Stimulated activated CD8-positive, alpha-beta memory T cell treated with anti-CD3 and anti-CD28 coated beads, Interleukin-4, amount 100 ng/mL, for 4 hours (primary cell): ENCODE data around the gene NTHL1.

Experiments
- DNase-seq, 2 donors: peaks; one replicate each; pipeline ENCODE4 v3.0.0-alpha.2; 2020; ENCODE audit warnings: low read depth in 2 of 2, low spot score in 1 of 2

NTHL1 gene

GRCh38 chr16:2084895-2085625 lies 37.4 kb upstream of the NTHL1 start:
- no peak for DNase-seq

- no peak for DNase-seq
Observed at GRCh38 chr16:2083876-2084780, 36.5 kb upstream of the NTHL1 start.

- DNase-seq, result no peak
Observed at GRCh38 chr16:2083409-2083808, 35.8 kb upstream of the NTHL1 start.

GRCh38 chr16:2082983-2083364 lies 35.3 kb upstream of the NTHL1 start:
- no peak for DNase-seq

GRCh38 chr16:2082171-2082982 lies 34.7 kb upstream of the NTHL1 start:
- no peak for DNase-seq

- DNase-seq, result no peak
Observed at GRCh38 chr16:2081201-2082084, 33.8 kb upstream of the NTHL1 start.

GRCh38 chr16:2079991-2080390 lies 32.4 kb upstream of the NTHL1 start:
- no peak for DNase-seq

GRCh38 chr16:2079311-2079800 lies 31.7 kb upstream of the NTHL1 start:
- no peak for DNase-seq

GRCh38 chr16:2078691-2079090 lies 31.1 kb upstream of the NTHL1 start:
- no peak for DNase-seq

GRCh38 chr16:2078096-2078495 lies 30.5 kb upstream of the NTHL1 start:
- DNase-seq, result no peak

GRCh38 chr16:2077696-2078095 lies 30.1 kb upstream of the NTHL1 start:
- DNase-seq, result no peak

- DNase-seq, result no peak
Observed at GRCh38 chr16:2077016-2077415, 29.4 kb upstream of the NTHL1 start.

GRCh38 chr16:2076072-2076865 lies 28.6 kb upstream of the NTHL1 start:
- no peak for DNase-seq

GRCh38 chr16:2075631-2076030 lies 28.0 kb upstream of the NTHL1 start:
- DNase-seq, result no peak

GRCh38 chr16:2074071-2074470 lies 26.4 kb upstream of the NTHL1 start:
- DNase-seq, result no peak

- no peak for DNase-seq
Observed at GRCh38 chr16:2072926-2073325, 25.3 kb upstream of the NTHL1 start.

- DNase-seq, result no peak
Observed at GRCh38 chr16:2071454-2072202, 24.0 kb upstream of the NTHL1 start.

- DNase-seq, result no peak
Observed at GRCh38 chr16:2070576-2071453, 23.2 kb upstream of the NTHL1 start.
